Measurements from ENCODE around the gene NKX2-2. TPM values are rescaled to one million over a fixed set of nuclear protein-coding genes. Genes with fewer than 3 reads are reported as not detected.
A peak's percentile ranks its signal among the peaks of the same experiment; 100 is the strongest.

NKX2-2 gene
- total and polyA plus RNA-seq, 2 of the 4 experiments (the other 2 are of a cell fraction), result not detected

DNA sequence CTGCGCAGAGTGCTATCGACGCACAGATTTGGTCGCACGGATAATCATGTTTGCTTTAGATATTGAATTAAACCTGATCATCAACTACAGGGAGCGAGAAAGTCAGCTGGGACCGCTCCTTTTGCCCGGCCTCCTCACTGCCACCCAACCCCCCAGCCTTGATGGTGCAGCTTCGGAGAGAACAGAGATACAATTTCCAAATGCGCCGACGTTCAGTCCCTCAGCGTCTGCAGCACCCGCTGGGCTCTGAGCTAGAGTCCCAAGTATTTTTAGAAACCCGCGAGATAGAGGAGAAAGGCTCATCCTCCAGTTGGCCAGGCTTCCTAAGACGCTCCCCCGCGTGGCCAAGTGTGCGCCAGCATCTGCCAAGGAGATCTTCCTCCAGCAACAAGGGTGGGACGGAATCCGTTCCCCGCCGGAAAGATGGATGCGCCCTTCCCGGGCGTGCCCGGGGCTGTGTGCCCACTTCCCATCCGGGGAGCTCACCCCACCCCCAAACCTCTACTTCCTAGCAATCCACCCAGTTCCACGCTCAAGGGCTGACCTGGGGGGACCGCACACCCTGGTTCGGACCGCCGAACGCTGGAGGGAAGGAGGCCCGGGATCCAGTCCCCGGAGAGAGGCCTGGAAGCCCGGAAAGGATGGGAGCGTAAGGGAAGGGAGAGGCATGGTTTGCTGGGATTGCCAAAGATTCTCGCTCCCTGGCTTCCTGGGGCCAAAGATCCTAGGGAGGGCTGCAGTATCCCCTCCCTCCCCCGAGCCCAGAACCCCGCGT lies 4.1 kb downstream of the NKX2-2 start:
- no peak overlapping the region for H2BK120ac ChIP-seq (ENCODE audit: low read depth, low read length)
- peak overlapping the region; percentile 81 for H2AFZ ChIP-seq (replicated peaks; ENCODE audit: low read length, poor library complexity)
- H4K5ac ChIP-seq (ENCODE audit: low read depth, low read length), result no peak overlapping the region
- H3K4me1 ChIP-seq (ENCODE audit: control insufficient read depth, insufficient read depth, low read length), result peaks cover 3% of the 10 kb centered on the region; the same call in 1 of the 2 replicates
- CTCF ChIA-PET, result interaction anchor here (1.3 kb wide), 1 partner anchor 275 kb away, joined by 3 read pairs; no protein-coding TSS in a partner anchor
- H3K4ac ChIP-seq (ENCODE audit: low read depth, low read length), result no peak overlapping the region
- no peak for TF ChIP-seq RAD21 (IDR thresholded peaks at IDR 0.05; ENCODE audit: low read length)
- TF ChIP-seq, protein P1, sequence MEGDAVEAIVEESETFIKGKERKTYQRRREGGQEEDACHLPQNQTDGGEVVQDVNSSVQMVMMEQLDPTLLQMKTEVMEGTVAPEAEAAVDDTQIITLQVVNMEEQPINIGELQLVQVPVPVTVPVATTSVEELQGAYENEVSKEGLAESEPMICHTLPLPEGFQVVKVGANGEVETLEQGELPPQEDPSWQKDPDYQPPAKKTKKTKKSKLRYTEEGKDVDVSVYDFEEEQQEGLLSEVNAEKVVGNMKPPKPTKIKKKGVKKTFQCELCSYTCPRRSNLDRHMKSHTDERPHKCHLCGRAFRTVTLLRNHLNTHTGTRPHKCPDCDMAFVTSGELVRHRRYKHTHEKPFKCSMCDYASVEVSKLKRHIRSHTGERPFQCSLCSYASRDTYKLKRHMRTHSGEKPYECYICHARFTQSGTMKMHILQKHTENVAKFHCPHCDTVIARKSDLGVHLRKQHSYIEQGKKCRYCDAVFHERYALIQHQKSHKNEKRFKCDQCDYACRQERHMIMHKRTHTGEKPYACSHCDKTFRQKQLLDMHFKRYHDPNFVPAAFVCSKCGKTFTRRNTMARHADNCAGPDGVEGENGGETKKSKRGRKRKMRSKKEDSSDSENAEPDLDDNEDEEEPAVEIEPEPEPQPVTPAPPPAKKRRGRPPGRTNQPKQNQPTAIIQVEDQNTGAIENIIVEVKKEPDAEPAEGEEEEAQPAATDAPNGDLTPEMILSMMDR (conservative IDR thresholded peaks at IDR 0.05; ENCODE audit: low read depth, low read length), result peak; percentile 8; the same call in 1 of the 2 replicates
- peak overlapping the region; percentile 80; the same call in 1 of the 2 replicates for H3K4me2 ChIP-seq (ENCODE audit: low read depth, low read length)
- intact Hi-C loops (cut with micrococcal nuclease), result no loop called here
- no peak overlapping the region for H2BK20ac ChIP-seq (ENCODE audit: low read depth, low read length)
- WGBS, 2 experiments (ENCODE audit: extremely low coverage in 2 of 2, insufficient read length in 1 of 2), result no CpG with 5 or more reads among the region's 43 CpGs
- H3K27me3 ChIP-seq (ENCODE audit: control insufficient read depth, insufficient read depth, low read length), result peaks cover 83% of the 10 kb centered on the region
- POLR2A ChIA-PET (ENCODE audit: unreplicated experiment), result no interaction called here
- no peak overlapping the region for H2AK9ac ChIP-seq (replicated peaks; ENCODE audit: low read depth, low read length, poor library complexity)
- H3K14ac ChIP-seq (replicated peaks; ENCODE audit: low read depth, low read length), result no peak overlapping the region
- no peaks in the 10 kb centered on the region; the same call in 1 of the 2 replicates for H4K20me1 ChIP-seq (ENCODE audit: insufficient read depth, low read length)
- no peak for ATAC-seq (ENCODE audit: low read depth)
- peak; percentile 25 for DNase-seq
- H3K36me3 ChIP-seq (ENCODE audit: control insufficient read depth, insufficient read depth, low read length), result no peaks in the 10 kb centered on the region
- in situ Hi-C loops (cut with MboI; ENCODE audit: low sequenced_read_pairs), result loop anchor here (5.0 kb wide), 1 partner anchor 672 kb away; no protein-coding TSS in a partner anchor
- dilution Hi-C loops (cut with HindIII; ENCODE audit: low sequenced_read_pairs, unreplicated experiment), result no loop called here
- H2BK5ac ChIP-seq (ENCODE audit: low read depth, low read length, poor library complexity, severe bottlenecking), result no peak overlapping the region
- H3K9ac ChIP-seq (ENCODE audit: low read depth, low read length), result no peak overlapping the region
- H3K4me3 ChIP-seq (ENCODE audit: insufficient read depth, low read depth, low read length), result no peak overlapping the region
- H2BK15ac ChIP-seq (ENCODE audit: low read depth, low read length), result no peak overlapping the region
- H4K8ac ChIP-seq (ENCODE audit: low read depth in 2 of 2, low read length in 2 of 2), result no peak overlapping the region
- H3K56ac ChIP-seq (ENCODE audit: extremely low read depth, insufficient read depth, low read length), result no peak overlapping the region
- H2AK5ac ChIP-seq (ENCODE audit: low read depth, low read length), result no peak overlapping the region
- no peaks in the 10 kb centered on the region for H3K79me1 ChIP-seq (ENCODE audit: low read depth in 1 of 2, low read length in 2 of 2)
- H3K9me1 ChIP-seq (ENCODE audit: insufficient read depth, low read length), result no peaks in the 10 kb centered on the region
- H3K18ac ChIP-seq (ENCODE audit: low read depth, low read length), result no peak overlapping the region
- no peak overlapping the region for H3K27ac ChIP-seq (ENCODE audit: insufficient read depth, low read length)
- no peaks in the 10 kb centered on the region for H3K9me3 ChIP-seq (ENCODE audit: control insufficient read depth, insufficient read depth, low read length)
- no TSS peak for BruUV-seq (replicated peaks)
- H4K91ac ChIP-seq (ENCODE audit: insufficient read depth, low read depth, low read length), result no peak overlapping the region
- no peak overlapping the region for H3K23ac ChIP-seq (ENCODE audit: low read depth, low read length)
